IMR-90 (cell line): ENCODE measurements around the gene GRID1.

ENCODE experiments used
- BHLHE40 ChIP-seq: fragments of 150-350 bp; IDR thresholded peaks from 2 replicates; pipeline ENCODE4 v1.6.1; 2016; ENCODE audit warnings: mild to moderate bottlenecking, low read depth, low read length
- CEBPB ChIP-seq: IDR thresholded peaks from 2 replicates; pipeline ENCODE4 v1.6.1; 2012; ENCODE audit warnings: low read depth, low read length, improper control_type of control experiment
- CHD1 ChIP-seq: IDR thresholded peaks from 2 replicates; pipeline ENCODE4 v1.6.1; 2012; ENCODE audit warnings: low read depth, low read length, improper control_type of control experiment
- CTCF ChIP-seq: conservative IDR thresholded peaks from 2 replicates; pipeline ENCODE4 v1.5.1; 2012; ENCODE audit warnings: mild to moderate bottlenecking, low read depth, low read length, improper control_type of control experiment
- ELK1 ChIP-seq: fragments of 150-350 bp; IDR thresholded peaks from 2 replicates; pipeline ENCODE4 v1.6.1; 2016; ENCODE audit warnings: low read depth, mild to moderate bottlenecking, low read length, moderate library complexity, borderline replicate concordance
- FOS ChIP-seq: fragments of 150-350 bp; IDR thresholded peaks from 2 replicates; pipeline ENCODE4 v1.6.1; 2016; ENCODE audit warnings: low read depth, low read length
- MAFK ChIP-seq: IDR thresholded peaks from 2 replicates; pipeline ENCODE4 v1.6.1; 2012; ENCODE audit warnings: low read depth, low read length, improper control_type of control experiment
- MXI1 ChIP-seq: IDR thresholded peaks from 2 replicates; pipeline ENCODE4 v1.6.1; 2012; ENCODE audit warnings: low read depth, mild to moderate bottlenecking, low read length, moderate library complexity, borderline replicate concordance
- POLR2A ChIP-seq: IDR thresholded peaks from 2 replicates; pipeline ENCODE4 v1.6.1; 2012; ENCODE audit warnings: mild to moderate bottlenecking, low read depth, low read length
- RAD21 ChIP-seq: IDR thresholded peaks from 2 replicates; pipeline ENCODE4 v1.6.1; 2012; ENCODE audit warnings: low read length, improper control_type of control experiment
- RCOR1 ChIP-seq: IDR thresholded peaks from 2 replicates; pipeline ENCODE4 v1.6.1; 2012; ENCODE audit warnings: mild to moderate bottlenecking, low read length, improper control_type of control experiment; ENCODE audit not compliant: insufficient replicate concordance
- SMC3 ChIP-seq: fragments of 150-350 bp; IDR thresholded peaks from 2 replicates; pipeline ENCODE4 v1.6.1; 2016; ENCODE audit warnings: low read depth, mild to moderate bottlenecking, antibody characterized with exemption, low read length, moderate library complexity
- USF2 ChIP-seq: fragments of 150-350 bp; IDR thresholded peaks from 2 replicates; pipeline ENCODE4 v1.6.1; 2017; ENCODE audit warnings: mild to moderate bottlenecking, antibody characterized with exemption, low read length, low read depth

DNA sequence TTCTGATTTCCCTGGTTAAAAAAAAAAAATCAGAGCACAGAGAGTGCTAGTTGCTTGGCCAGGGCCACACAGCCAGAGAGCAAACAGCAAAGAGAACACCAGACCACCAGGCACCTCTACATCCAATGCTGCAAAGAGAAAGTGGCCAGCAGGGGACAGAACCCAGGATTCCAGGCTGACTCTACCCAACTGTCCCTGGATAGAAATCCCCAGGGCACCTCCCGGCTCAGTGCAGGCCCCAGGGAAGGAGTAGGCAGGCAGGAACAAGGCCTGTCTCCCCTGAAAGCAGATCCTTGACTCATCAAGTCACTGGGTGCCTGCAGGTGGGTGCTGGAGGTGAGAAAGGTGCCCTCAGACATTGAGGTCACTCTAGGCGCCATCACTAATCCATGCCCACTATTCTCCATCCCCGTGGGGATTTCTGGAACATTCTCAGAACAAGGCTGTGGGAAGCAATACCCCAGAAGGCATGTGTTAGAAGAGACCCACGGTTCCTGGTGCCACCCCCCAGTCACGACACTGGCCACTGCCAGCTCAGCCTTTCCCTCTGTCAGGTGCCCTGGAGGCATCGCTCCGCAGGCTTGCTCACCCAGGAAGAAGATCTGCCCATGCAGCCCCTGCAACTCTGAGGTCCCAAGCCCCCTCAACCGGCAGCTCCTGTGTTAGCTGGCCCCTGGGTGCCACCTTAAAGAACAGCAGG lies 154.8 kb downstream of the GRID1 start:
- no peak for TF ChIP-seq BHLHE40
- no peak for TF ChIP-seq CTCF
- no peak for TF ChIP-seq MAFK
- no peak for TF ChIP-seq CEBPB
- no peak for TF ChIP-seq POLR2A
- TF ChIP-seq CHD1: no peak
- TF ChIP-seq RAD21: no peak
- TF ChIP-seq SMC3: no peak
- no peak for TF ChIP-seq USF2
- no peak for TF ChIP-seq FOS
- TF ChIP-seq ELK1: no peak
- TF ChIP-seq MXI1: no peak
- no peak for TF ChIP-seq RCOR1
